Fibroblast of villous mesenchyme (primary cell): Measurements from ENCODE around the gene HRAS. TPM values are rescaled to one million over a fixed set of nuclear protein-coding genes. Genes with fewer than 3 reads are reported as not detected.

Source experiments
- DNase-seq: peaks from one replicate; pipeline ENCODE4 v3.0.0-alpha.2; 2010; ENCODE audit warnings: low read depth
- H3K4me3 ChIP-seq: 2 replicates; pipeline ENCODE4 v1.5.1; 2011; ENCODE audit warnings: low read depth, mild to moderate bottlenecking, low read length
- total RNA-seq: library from RNA; depleted of rRNA; stranded (reverse); fragments of >200 nt; gene quantifications from 2 replicates; pipeline ENCODE4 v1.2.3, GENCODE V29; 2012
- TF ChIP-seq, protein P1 (sequence below): IDR thresholded peaks from 2 replicates; pipeline ENCODE4 v1.5.1; 2012; ENCODE audit warnings: low read depth, mild to moderate bottlenecking, low read length; ENCODE audit not compliant: insufficient read depth

Gene HRAS
- total RNA-seq, 1 donor, result 36.7 TPM

DNA sequence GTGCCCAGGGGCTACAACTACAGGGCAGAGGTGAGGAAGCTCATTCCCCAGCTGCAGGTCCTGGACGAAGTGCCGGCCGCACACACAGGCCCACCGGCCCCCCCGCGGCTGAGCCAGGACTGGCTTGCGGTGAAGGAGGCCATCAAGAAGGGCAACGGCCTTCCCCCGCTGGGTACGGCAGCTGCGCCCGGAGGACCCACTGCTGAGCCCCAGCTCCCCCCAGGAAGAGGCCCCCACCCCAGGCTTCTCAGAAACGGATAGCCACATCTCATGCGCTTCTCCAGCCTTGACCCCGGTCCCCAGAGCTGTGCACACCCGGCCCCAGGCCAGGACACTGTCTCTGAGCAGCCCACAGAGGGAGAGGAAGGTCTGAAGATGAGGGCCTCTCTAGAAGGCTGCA lies 15.8 kb upstream of the HRAS start:
- no peak for DNase-seq
- TF ChIP-seq, protein P1, sequence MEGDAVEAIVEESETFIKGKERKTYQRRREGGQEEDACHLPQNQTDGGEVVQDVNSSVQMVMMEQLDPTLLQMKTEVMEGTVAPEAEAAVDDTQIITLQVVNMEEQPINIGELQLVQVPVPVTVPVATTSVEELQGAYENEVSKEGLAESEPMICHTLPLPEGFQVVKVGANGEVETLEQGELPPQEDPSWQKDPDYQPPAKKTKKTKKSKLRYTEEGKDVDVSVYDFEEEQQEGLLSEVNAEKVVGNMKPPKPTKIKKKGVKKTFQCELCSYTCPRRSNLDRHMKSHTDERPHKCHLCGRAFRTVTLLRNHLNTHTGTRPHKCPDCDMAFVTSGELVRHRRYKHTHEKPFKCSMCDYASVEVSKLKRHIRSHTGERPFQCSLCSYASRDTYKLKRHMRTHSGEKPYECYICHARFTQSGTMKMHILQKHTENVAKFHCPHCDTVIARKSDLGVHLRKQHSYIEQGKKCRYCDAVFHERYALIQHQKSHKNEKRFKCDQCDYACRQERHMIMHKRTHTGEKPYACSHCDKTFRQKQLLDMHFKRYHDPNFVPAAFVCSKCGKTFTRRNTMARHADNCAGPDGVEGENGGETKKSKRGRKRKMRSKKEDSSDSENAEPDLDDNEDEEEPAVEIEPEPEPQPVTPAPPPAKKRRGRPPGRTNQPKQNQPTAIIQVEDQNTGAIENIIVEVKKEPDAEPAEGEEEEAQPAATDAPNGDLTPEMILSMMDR, result no peak
- H3K4me3 ChIP-seq, result no peak overlapping the region

DNA sequence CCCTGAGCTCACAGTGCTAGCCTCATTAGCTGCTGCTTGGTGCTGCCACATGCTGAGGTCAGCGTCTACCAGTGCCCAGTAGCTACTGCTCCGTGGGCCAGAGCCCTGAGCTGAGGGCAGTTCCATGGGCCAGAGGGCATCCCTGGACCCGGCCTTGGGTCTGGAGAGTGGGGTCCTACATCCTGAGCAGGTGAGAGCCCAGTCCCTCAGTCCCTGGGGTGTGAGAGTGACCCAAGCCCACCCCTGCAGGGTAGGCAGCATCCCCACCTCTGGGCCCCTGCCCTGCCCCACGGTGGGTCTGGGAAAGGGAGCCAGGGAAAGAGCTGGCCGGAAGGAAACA lies 15.3 kb upstream of the HRAS start:
- TF ChIP-seq, protein P1, result no peak
- no peak overlapping the region for H3K4me3 ChIP-seq
- DNase-seq, result no peak

DNA sequence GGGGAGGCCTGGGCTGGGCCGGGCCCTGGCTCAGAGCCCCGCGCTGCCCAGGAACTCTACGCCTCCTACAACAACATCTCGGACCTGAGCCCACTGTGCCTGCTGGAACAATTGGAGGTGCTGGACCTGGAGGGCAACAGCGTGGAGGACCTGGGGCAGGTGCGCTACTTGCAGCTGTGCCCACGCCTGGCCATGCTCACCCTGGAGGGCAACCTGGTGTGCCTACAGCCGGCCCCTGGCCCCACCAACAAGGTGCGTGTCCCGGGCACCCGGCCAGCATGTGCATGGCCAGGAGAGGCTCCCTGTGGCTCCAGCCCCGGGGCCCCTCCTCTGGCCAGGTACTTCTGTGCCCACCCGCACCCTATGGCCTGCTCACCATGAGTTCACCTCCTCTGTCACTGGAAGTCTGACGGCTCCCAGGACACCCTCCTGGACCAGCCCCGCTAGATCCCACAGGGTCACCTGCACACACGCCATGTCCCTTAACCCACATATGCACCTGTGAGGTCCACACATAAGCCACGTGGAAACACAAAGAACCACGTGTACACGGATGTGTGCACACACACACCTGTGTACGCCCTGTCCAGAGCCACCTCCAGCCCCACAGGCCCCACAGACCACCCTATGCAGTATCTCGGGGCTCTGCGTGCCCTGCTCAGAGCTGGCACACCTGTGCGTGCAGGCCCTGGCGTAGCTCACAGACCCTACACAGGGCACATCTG lies 14.8 kb upstream of the HRAS start:
- no peak for DNase-seq
- TF ChIP-seq, protein P1, result no peak
- H3K4me3 ChIP-seq, result no peak overlapping the region

DNA sequence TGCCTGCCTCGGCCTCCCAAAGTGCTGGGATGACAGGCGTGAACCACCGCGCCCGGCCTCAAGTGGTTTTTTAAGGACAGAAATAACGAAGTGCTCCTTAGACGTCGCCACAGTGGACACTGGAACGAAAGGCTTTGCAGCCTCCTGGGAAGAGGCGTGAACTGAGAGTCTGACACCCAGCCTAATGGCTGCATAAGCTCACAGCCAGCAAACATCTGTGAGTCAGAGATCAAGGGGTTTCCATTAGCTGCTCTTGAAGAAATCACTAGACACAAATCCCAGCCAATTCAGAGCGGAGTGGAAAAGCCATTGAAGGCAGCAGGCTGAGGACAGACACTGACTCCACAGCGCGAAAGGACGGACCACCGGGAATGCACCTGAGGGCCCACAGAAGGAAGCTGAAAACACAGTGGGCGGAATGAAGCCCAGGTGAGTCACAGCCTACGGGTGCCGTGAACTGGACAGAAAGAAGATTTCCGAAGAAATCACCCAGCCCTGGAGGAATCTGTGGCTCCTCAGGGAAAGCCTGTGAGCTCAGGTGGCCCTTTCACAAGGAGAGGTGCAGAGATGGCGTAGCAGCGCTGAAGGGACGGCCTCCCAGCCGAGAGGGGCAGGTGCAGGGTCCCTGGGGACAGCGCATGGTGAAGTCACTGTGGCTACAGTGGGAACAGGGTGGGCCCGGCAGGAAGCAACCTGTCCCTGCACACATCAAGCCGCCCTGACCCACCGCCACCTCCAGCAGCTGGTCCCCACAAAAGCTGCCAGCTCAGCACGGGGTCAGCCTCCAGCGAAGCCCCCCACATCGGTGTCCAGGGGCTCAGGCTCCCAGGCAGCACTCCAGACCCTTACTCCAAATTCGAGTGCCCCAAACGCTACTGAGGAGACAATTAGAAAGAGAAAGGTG lies 13.6 kb upstream of the HRAS start:
- no peak overlapping the region for H3K4me3 ChIP-seq
- TF ChIP-seq, protein P1, result no peak
- DNase-seq, result no peak

DNA sequence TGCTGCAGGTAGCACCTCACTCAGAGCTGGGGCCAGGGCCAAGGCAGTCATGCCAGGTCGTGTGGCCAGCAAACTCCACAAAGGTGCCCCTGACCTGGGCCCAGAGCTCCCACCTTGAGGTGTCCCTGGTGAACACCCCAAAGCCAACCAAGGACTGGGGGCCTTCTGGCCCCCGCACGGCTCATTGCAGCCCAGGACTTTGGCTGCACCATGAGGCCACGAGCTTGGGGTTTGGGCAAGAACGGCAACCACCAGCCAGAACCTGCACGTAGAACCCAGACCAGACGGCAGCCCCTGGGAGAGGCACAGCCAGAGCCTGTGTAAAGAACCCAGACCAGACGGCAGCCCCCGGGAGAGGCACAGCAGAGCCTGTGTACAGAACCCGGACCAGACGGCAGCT lies 9.8 kb upstream of the HRAS start:
- TF ChIP-seq, protein P1, result no peak
- DNase-seq, result no peak
- no peak overlapping the region for H3K4me3 ChIP-seq

DNA sequence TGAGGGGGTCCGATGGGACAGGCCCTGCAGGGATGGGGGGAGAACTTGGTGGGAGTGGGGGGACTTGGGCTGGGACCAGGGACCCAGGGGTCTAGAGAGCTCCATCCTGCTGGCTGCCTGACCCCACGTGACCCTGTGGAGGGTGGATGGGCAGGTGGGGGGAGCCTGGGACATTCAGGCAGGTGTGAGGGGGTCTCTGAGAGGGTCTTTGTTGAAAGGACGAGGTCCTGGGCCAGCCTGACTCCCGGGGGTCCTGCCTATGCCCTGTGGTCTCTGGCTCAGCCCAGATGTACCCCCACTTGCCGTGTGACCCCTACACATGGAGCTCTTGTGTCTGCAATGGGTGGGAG lies 9.4 kb upstream of the HRAS start:
- TF ChIP-seq, protein P1, result no peak
- no peak for DNase-seq
- H3K4me3 ChIP-seq, result no peak overlapping the region
